HG03064 (cell line): ENCODE results near the gene GPR146.
"Not testable (repeated sequence)": the region's sequence is repeated elsewhere in the genome, so short reads cannot be mapped to it uniquely, and the experiment has no call there.

Experiments
- ATAC-seq: cut with Tn5 transposase; IDR thresholded peaks from one replicate; pipeline ENCODE4 v1.9.1; 2021; ENCODE audit warnings: low read depth; ENCODE audit not compliant: unreplicated experiment

GPR146 gene

DNA sequence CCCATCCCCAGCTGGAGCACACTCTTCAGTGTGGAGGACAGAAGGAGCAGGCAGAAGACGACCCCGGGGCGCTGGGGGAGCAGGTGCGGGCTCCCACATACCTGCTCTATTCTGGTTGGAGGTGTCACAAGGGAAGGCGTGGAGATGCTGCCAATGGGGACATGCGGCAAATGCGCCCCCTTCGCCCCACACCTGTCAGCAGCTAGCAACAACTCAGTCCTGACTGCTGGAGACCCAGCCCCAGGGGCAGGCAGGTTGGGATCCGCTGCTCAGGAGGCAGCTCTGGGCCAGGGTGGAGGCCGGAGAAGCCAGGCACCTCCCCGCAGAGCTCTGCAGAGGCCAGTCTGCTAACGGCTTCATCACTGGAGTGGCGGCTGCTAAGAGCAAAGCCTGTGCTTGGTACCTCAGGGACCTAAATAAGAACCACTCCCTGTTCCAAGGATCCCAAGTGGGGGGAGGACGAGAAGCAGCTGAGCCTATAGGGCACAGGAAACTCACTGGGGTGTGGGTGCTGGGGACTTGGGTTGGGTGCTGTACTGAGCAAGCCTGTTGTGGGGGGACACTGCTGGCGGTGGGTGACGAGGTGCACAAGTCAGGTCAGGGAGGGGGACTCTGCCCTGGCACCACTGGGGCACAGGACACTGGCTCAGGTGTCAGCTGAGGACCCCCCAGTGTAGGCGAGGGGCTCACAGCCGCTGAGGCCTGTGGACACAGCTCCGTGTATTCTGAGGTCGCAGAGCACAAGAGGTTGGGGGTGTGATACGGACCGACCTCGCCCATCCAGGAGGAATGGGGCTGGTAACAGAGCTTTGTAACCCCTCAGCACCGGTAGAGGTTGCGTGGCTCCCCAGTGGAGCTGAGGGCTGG lies 19.2 kb upstream of the GPR146 start:
- no peak for ATAC-seq

DNA sequence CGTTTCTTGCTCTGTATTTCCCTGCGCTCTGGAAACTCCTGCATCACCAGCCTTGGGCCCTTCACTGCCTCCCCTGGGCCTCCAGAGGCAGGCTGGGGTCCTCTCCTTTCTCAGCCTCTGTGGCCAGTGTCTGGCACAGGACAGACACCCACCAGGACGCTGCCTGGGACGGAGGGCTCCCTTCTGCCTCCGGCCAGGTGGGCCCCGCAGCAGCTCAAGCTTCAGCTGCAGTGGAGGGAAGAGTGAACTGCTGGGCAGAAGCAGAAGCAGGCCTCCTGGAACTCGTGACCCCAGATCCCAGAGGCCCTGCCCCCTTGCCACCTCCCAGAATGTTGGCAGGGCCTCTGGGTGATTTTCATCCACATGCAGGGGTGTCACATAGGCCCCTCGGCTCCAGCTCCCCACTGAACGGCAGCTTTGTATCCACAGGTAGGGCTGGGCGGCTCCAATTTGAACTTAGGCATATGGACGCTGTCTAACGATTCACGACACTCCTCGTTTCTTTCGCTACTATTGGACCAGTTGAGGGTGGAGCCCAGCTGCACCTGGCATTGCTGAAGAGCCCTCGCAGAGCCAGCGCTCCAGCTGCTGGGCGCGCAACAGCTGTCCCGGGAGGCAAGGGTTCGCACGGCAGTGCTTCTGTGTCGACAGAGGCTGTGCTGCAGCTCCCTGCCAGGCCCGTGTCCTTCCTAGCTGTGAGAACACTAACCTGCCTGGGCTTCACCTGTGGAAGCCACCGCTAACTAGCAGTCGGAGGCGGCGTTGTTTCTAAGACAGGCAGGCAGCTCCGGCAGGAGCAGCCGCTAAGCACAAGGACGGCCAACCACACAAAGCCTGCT lies 18.4 kb upstream of the GPR146 start:
- ATAC-seq = no peak

- ATAC-seq = no peak
Measured at GRCh38 chr7:1026721-1027161, 17.6 kb upstream of the GPR146 start.

- peak; percentile 5 for ATAC-seq
Measured at GRCh38 chr7:1027242-1028043, 16.9 kb upstream of the GPR146 start.

- ATAC-seq = peak; percentile 40
Measured at GRCh38 chr7:1028044-1028770, 16.1 kb upstream of the GPR146 start.

DNA sequence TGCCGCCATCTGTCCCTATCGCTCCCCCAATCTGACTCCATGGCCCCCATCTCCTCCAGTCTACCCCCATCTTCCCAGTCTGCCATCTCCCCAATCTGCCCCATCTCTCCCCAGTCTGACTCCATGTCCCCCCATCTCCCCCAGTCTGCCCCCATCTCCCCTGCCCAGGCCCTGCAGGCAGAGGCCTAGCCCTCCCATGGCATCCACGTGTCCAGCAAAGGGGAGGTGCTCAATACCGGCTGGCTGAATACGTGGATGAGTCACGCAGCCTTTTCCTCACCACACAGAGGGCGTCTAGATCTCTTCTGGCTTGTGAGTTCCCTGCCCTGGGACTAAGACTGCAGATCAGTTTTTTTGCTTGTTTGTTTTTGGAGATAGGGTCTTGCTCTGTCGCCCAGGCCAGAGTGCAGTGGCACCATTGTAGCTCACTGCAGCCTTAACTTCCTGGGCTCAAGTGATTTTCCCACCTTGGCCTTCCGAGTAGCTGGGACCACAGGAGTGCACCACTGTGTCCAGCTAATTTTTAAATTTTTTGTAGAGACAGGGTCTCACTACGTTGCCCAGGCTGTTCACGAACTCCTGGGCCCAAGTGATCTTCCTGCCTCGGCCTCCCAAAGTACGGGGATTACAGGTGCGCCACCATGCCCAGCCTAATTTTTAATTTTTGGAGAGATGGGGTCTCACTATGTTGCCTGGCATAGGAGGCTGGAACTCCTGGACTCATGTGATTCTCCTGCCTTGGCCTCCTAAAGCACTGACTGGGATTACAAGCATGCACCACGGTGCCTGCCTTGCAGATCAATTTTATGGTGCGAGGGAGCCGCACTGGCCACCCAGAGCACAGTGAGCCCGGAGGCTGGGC lies 15.3 kb upstream of the GPR146 start:
- ATAC-seq = no peak

GRCh38 chr7:1029637-1030443 lies 14.5 kb upstream of the GPR146 start:
- ATAC-seq = no peak

- no peak for ATAC-seq
Measured at GRCh38 chr7:1030444-1031070, 13.8 kb upstream of the GPR146 start.

DNA sequence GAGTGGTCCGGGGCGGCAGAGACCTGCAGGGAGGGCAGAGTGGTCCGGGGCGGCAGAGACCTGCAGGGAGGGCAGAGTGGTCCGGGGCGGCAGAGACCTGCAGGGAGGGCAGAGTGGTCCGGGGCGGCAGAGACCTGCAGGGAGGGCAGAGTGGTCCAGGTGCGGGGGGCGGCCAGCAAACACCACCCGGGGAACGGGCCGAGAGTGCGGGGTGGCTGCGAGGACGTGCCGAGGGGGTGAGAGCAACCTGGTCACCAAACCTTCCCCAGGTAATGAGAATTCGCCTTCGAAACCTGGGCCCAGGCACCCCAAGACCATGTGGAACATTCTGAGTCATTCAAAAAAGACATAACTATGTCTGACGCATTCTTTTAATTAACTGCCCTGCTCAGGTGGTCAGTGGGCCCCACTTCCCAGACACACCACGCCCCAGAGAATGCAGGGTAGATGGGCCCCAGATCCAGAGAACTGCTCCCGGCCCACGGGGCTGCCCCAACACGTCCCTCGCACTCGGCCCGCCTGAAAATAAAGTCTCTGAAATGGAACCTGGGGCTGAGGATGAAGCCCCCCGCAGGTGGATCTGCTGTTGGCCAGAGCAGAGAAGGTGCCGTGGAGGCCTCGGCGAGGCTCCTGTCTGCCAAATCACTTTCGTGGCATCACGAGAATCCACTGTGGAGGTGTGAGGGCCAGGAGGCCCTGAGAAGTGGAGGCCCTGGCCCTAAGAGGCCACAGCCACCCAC lies 12.5 kb upstream of the GPR146 start:
- no peak for ATAC-seq

DNA sequence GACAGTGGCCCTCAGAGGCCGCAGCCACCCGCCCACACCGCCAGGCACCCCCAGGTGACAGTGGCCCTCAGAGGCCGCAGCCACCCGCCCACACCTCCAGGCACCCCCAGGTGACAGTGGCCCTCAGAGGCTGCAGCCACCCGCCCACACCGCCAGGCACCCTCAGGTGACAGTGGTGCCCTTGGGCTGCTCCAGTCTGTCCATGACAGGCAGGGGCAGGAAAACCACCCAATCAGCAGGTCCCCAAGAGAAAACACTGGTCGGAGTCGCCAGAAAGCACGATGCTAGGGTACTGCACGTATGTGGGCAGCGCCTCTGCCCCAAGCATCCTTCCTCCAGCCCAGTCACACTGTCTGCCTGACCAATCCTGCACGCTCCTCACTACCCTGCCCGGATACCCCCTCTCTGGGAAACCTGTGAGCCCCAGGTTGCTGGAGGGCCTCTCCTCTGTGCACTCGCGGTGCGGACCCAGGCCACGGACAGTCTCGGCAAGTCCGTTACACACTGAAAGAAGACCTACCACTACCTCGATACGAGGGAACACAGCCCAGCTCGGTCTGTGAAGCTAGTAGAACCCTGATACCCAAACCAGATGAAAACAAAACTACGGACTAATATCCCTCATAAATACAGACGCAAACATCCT lies 11.7 kb upstream of the GPR146 start:
- no peak for ATAC-seq

GRCh38 chr7:1033546-1034145 lies 10.7 kb upstream of the GPR146 start:
- no peak for ATAC-seq

- not testable (repeated sequence) for ATAC-seq
Measured at GRCh38 chr7:1034769-1035168, 9.6 kb upstream of the GPR146 start.

GRCh38 chr7:1036164-1036928 lies 8.0 kb upstream of the GPR146 start:
- ATAC-seq = not testable (repeated sequence)

GRCh38 chr7:1040233-1040632 lies 4.1 kb upstream of the GPR146 start:
- ATAC-seq = not testable (repeated sequence)

GRCh38 chr7:1040790-1041189 lies 3.6 kb upstream of the GPR146 start:
- no peak for ATAC-seq
